Brain pericyte (primary cell): ENCODE data around the gene ERBB3.
A peak's percentile ranks its signal among the peaks of the same experiment; 100 is the strongest.
"Not testable (repeated sequence)": the region's sequence is repeated elsewhere in the genome, so short reads cannot be mapped to it uniquely, and the experiment has no call there.

Experiments
- DNase-seq: peaks from one replicate; pipeline ENCODE4 v3.0.0-alpha.2; 2012; ENCODE audit warnings: low read depth, low spot score

Gene ERBB3

DNA sequence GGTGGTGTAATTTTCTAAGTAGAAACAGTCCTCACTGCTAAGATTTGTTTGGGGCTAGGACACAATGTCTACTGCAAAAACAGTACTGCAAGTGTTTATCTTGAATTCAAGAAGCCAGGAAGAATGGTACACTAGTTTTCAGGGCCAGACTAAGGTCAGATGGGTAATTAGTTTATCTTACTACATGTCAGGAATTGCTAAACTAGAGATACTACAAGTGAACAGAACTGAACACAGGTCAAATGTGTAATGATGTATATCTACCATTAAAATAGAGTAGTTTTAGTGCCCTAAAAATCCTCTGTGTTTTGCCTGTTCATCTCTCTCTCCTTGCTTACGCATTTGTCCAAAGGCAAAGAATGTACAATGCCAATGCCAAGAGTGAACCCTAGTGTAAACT, 34.1 kb downstream of the ERBB3 start:
- DNase-seq: no peak

DNA sequence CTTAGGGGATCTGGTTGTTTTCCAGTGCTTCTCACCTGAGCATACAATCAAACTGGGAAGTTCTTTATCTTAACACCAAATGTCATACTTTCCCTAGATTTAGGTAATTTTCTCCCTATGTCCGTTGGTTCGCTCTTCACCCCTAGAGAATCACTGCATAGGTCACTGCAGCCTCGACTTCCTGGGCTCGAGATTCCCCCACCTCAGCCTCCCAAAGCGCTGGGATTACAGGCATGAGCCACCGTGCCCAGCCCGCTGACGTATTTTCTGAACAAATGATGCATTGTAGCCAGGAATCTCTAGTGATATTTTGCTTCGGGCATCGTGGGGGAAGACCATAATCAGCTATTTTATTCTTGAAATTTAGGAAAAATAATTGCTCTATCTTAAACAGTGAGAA, 35.4 kb downstream of the ERBB3 start:
- no peak for DNase-seq

DNA sequence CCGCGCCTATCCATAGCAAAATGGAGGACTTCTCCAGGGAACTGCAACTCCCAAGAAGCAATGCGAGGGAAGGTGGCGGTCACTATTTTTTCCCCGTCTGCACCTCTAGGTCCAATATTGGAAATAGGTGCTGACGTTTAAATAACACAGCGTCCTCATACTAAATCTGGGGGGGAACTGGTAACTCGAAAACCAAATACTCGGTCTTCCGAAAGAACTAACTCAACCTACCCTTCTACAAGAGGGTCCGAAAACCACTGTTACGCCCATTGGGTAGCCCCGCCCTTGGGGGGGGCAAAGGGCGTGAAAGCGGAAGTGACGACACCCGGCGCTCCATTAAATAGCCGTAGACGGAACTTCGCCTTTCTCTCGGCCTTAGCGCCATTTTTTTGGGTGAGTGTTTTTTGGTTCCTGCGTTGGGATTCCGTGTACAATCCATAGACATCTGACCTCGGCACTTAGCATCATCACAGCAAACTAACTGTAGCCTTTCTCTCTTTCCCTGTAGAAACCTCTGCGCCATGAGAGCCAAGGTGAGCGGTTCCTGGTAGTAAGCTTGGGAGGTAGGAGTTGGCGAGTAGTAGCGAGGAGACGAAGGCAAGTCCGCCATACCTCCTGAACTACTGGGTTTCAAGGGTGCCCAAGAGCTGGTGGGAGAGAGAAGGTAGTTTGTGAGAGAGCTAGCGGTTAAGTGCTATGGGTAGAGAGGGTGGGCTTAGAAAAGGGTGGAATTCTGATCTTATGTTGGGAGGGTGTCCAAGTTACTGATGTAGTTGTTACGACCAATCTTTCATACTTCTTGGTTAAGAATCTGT, 36.5 kb downstream of the ERBB3 start, which contains the start of gene RPL41:
TSS of gene RPL41 (plus strand) at position 367 of the 815 bp plus-strand sequence.
- peak; percentile 79 for DNase-seq

DNA sequence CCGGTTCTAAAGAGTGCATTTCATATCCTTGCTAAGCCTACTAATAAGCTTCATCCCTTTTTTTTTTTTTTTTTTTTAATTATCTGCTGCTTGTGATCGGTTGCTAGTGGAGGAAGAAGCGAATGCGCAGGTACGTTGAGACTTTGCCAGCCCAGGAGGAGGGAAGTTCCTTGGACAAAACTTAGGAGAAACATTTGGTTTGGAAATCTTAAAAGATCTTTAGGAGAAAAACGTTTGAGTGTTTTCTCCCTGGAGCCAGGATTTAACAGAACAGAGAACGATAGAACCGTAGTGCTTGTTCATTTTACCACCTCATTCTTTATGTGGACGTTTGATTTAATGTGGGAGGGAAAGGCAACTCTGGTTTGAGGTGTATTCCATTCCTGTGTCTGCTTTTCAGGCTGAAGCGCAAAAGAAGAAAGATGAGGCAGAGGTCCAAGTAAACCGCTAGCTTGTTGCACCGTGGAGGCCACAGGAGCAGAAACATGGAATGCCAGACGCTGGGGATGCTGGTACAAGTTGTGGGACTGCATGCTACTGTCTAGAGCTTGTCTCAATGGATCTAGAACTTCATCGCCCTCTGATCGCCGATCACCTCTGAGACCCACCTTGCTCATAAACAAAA, 37.2 kb downstream of the ERBB3 start:
- not testable (repeated sequence) for DNase-seq

DNA sequence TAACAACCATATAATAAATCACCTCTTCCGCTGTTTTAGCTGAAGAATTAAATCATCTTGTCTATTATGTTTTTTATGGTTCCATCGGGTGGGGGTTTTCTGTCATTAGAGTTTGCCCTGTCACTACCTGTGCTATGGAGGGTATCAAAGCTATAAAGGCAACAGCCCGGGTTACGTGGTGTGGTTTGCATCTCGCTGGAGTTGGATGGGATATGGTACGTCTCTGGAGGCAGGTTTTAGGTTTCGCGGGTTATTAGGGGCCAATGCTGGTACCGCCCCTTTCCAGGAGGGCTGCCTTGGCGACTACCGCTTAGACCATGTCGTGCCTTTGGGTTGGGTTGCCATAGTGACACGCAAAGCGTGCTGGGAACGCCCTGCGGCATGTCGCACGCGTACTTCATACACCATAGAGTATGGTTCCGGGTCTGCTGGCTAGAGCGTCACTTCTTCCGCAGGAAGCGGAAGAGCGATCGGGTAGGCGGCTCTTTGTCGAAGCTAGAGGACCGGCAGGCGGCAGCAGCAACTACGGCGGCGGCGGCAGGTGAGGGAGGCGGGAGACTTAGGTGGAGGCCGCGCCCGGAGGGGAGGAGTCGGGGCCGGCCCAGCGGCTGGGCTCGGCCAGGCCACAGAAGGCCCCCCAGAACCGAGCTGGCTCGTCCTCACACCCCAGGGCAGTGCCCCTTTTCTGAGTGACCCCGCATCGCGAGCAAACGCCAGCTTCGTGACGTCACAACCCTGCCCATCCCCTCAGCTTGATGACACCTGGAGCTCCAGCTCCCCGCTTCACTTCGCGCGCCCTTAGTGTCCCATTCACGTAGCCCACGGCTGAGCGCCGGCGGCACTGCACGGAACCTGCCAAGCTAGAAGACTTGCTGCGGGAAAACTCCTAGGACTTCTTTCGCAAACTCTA, 38.1 kb downstream of the ERBB3 start, which contains the start of gene ZC3H10:
TSS of gene ZC3H10 (plus strand) at position 489 of the 910 bp plus-strand sequence. CDS start 2,297 bp downstream, outside the sequence.
- DNase-seq: peak; percentile 98

DNA sequence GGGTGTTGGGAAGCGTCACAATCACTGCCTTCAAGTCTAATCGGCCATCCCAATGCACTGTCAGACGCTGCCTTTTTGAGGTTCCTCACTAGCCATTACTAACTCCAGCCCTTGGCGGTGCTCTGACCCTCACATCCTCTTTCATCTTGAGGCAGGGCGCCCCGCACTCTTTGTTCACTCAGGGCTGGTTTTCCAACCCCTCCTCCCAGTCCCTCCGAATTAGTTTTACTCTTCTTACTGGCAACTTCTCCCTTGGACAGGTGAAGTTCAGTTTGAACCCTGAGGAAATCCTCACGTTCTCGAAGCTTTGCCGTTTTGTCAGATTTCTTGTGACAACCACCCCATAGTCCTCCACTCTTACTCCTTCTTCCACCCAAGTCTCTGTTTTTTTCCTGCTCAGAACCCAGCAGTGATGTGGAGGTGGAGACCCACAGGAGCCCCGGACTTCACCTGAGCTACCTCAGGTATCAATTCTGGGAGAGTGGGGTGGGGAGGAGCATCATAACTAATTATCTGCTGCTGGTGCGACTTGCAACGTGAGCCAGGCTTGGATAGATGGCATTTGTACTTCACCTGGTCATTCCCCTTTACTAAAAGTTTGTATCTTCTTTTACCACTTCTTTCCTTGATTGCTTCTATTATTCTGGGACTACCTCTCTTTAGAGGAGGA, 38.9 kb downstream of the ERBB3 start:
- no peak for DNase-seq

DNA sequence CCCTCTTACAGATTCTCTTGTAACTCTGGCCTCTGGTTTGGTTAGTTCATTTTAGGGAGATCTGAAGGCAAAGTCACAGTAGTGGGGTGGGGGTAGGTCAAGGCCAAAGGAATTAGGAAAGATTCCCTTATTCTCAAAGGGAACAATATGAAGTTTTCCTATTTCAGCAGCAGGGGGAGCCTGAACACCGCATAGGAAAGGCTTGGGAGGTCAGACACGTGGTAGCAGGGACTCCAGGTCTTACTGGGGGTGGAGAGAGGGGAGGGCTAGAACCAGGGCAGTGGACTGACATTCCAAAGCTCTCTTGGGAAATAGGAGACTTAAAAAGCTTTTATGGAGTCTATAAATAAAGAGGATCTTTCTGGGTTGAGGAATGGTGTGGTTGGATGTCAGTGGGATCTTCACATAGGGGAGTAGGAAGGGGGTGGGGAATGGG, 39.4 kb downstream of the ERBB3 start:
- no peak for DNase-seq

DNA sequence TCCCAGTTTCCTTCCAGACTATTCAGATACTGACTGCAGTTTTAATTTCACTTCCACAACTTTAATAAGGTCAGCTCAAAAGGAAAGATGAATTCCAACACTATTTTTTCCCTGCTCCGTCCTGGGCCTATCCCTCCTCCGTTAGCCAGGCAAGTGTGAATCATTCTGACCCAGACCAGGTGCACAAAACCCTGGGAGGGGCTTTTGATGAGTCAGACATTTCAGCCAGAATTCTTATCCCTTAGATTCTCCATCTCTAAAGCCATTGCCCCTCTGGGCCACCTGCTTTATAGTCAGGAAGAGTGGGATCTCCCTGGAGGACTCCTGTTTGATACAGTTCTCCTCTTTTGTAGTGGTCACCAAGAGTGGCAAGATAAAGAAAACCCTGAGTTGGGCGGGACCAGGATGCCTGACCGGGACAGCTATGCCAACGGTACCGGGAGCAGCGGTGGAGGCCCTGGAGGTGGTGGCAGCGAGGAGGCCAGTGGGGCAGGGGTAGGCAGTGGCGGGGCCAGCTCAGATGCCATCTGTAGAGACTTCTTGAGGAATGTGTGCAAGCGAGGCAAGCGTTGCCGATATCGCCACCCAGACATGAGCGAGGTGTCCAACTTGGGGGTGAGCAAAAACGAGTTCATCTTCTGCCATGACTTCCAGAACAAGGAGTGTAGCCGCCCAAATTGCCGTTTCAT, 40.3 kb downstream of the ERBB3 start:
- DNase-seq: no peak

DNA sequence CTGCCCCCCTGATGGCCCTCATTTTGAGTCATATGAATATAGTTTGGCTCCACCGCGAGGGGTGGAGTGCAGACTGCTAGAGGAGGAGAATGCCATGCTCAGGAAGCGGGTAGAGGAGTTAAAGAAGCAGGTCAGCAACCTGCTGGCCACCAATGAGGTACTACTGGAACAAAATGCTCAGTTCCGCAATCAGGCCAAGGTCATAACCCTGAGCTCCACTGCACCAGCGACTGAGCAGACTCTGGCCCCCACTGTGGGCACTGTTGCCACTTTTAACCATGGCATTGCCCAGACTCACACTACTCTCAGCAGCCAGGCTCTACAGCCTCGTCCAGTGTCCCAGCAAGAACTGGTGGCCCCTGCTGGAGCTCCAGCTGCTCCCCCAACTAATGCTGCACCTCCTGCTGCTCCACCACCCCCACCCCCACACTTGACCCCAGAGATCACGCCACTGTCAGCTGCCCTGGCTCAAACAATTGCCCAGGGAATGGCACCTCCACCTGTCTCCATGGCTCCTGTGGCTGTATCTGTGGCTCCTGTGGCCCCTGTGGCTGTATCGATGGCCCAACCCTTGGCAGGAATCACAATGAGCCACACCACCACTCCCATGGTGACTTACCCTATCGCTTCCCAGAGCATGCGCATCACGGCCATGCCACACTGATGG, 41.4 kb downstream of the ERBB3 start:
- no peak for DNase-seq

DNA sequence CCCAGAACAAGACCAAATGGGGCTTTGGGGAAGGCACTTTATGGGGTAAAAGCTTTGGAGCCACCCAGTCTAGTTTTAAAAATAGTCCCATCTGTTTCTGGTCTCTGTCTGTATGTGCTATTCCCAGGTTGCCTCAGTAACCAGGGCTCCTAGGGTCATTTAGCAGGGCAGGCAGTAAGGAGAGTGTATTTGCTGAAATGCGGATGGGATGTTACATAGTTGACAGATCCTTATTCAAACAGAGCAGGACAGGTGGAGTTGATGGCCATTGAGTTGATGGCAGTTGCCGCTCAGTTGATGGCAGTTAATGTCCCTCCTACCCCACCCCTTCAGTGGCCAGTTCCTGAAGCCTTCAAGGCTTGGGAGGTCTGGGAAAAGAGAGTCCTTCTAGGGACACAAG, 42.7 kb downstream of the ERBB3 start:
- DNase-seq: no peak

DNA sequence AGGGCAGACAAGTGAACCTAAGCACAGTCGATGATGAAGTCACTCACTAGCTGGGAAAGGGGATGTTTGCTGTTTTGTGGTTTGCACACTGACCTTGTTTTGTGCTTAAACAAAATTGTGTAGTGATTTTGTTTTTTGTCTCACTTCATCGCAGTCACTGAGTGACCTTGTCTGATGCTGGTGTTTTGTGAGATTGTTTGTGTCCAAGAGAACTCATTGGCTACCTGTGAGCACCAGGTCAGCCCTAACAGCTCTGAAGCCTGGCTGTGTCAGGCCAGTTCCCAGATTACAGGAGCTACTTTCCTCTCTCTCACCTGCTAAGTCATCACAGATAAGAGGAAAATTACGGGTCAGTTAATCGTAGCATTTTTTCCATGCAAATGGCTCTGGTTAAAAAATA, 44.2 kb downstream of the ERBB3 start:
- DNase-seq: no peak

DNA sequence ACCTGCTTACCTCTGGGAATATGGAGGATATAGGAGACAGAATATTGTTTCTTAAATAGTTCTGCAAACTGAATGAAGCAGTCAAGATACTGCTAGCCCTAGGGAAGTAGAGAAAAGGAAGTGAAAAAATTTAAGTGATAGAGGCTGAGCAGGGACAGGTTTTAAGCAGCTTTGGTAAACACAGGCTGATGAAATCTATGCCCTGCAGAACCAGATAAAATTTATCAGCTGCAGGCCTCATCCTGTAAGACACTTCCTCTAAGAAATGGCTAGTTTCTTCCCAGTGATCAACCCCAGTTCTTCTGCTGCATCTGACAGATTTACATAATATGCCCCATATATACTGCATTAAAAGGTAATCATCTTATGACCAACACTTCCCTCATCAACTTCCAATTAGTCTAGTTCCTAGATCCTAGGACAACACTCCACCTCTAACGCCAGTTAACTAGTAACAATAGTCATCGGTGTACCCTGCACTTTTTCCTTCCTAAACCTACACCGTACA, 46.8 kb downstream of the ERBB3 start:
- no peak for DNase-seq

DNA sequence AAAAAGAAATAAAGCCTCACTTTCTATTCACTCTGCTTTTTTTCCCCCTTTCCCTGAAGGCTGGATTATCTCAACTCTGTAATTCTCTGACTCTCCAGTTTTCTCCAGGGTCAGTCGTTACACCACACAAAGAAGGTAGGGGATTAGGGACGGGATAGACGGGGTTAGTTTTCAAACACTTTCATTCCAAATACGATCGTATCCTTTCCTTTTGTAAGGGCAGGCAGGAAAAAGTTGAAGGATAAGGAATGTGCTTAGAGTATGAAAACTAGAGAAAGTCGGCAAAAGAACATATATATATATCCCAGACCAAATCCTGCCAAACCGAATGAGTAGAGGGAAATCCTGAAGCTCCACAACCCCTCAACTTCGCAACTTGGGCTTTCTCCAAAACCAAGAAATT, 47.5 kb downstream of the ERBB3 start:
- no peak for DNase-seq

DNA sequence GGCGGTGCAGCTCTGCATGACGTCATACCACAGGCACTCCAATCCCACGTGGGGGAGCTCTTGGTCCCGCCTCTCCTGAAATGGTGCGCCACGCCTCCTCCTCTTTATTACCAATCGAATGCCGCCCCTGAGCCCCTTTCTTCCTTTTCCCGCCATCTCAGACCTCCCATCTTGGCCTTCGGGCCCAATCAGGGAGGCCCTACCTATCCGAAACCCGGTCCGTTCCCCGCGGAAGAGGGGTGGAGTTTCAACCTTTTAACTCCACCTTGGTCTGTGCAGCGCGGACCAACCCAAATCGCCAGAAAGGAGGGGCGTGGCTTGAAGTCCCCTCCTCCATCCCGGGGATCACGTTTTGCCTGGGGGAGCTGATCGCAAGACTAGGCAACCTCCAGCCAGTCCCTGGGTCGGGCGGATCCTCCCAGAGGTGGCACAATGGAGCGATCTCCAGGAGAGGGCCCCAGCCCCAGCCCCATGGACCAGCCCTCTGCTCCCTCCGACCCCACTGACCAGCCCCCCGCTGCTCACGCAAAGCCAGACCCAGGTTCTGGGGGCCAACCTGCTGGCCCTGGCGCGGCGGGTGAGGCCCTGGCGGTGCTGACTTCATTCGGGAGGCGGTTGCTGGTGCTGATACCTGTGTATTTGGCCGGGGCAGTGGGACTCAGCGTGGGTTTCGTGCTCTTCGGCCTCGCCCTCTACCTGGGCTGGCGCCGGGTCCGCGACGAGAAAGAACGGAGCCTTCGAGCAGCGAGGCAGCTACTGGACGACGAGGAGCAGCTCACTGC, 48.1 kb downstream of the ERBB3 start, which contains the start of gene ESYT1:
TSS of gene ESYT1 (plus strand) at position 380 of the 782 bp plus-strand sequence. CDS start at position 433, 53 bp downstream.
- peak; percentile 99 for DNase-seq

DNA sequence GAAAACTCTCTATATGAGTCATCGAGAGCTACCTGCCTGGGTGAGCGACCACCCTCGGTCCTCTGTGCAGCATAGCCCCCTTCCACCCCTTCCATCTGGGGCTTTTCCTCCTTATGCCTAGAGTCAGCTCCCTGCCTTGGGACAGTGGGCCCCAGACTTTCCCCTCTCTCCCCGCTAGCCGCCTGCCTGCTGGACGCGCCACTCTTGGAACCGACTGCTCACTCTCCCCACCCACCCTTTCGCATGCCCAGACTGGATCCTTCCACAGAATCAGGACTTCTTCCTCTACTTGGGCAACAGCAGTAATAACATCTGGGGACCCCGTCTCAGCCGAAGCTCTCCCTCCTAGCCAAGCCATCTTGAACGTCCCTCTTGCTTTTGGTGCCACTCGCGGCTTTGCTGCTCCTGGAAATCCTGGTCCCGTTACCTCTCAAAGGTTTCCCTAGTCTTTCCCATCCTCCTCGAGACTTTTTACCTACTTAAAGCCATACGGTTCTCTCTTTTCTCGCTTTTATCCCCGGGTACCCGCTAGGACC, 48.8 kb downstream of the ERBB3 start:
- DNase-seq: no peak

DNA sequence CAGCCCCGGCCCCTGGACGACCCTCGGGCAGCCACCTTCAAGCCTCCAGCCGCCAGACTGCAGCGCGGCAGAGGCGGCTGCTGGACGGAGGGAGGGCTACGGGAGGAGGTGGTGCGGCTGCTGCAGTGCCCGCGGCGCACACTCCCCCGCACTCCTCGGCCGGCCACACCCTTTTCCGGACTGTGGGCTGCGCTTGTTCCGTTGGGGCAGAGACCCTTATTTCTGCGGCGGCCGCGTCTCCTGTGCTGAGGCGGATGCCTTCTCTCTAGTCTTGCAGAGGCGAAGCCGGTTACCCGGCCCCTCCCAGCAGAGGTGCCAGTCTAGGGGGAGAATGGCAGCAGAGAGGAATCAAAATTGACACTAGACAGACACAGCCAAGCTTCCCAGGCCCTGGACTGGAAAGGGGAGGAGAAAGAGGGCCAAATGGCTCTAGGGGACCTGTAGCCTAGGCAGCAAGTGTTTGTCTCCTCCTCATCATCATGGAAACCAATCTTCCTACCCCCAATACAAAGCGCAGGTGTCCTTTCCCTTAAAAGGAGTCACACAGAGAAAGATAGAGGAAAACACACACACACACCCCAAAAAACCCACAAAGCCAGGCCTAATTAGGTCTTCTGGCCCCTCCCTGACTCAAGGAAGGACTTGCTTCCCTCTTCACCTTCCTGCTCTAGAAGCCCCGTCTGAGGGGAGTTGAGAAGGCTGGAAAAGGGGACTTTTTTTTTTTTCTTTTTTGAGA, 49.4 kb downstream of the ERBB3 start:
- no peak for DNase-seq

DNA sequence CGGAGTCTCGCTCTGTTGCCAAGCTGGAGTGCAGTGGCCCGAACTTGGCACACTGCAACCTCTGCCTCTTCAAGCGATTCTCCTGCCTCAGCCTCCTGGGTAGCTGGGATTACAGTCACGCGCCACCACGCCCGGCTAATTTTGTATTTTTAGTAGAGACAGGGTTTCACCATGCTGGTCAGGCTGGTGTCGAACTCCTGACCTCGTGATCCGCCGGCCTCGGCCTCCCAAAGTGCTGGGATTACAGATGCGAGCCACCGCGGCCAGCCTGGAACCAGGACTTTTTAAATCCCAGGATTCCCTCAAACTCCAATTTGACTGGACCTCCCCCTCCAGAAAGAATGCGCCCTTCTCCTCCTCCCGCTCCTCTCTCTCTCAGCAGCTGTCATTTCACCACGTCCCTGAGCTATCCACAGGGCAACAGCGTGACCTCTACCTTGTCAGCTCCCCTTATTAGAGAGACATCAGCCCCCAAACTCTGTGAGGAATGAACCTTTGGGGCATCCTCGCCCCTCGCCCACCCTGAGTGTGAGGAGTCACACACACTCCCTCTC, 50.1 kb downstream of the ERBB3 start:
- DNase-seq: no peak

DNA sequence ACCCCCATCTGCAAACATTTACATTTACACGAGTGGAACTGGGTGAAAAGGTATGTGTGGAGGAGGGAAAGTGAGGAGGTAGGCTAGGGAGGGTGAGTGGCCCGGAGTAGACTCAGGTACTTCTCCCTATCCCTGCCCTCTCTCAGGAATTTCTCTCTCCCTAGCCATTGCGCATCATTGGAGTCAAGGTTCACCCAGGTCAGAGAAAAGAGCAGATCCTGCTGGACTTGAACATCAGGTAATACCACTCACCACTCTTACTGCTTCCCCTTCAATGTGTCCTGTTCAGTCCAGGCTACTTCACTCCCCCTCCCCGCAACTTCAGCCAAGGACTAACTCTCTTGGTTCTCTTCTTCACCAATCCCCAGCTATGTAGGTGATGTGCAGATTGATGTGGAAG, 50.9 kb downstream of the ERBB3 start:
- DNase-seq: no peak
